Right atrium auricular region (tissue), 2 donors: ENCODE measurements around the gene PSMG1. TPM values are rescaled to one million over a fixed set of nuclear protein-coding genes. Genes with fewer than 3 reads are reported as not detected.

Experiments used
- DNase-seq: peaks from one replicate; pipeline ENCODE4 v3.0.0-alpha.2; 2019; ENCODE audit warnings: low spot score
- H3K27ac ChIP-seq, 2 donors: fragments of 200-600 bp; sonication (generic); 1 replicate in 1 of 2; 2 replicates in 1 of 2; pipeline ENCODE4 v1.5.1; 2016 to 2019
- H3K27me3 ChIP-seq, 2 donors: fragments of 200-600 bp; sonication (generic); one replicate each; pipeline versions ENCODE4 v1.5.1 to v1.6.0; 2017 to 2019
- H3K36me3 ChIP-seq: fragments of 200-600 bp; sonication (generic); one replicate; pipeline ENCODE4 v1.5.1; 2016
- H3K4me1 ChIP-seq, 2 donors: fragments of 200-600 bp; sonication (generic); one replicate each; pipeline versions ENCODE4 v1.5.1 to v1.6.0; 2017 to 2019
- H3K4me3 ChIP-seq, 2 donors: fragments of 200-600 bp; sonication (generic); 1 replicate in 1 of 2; 2 replicates in 1 of 2; pipeline ENCODE4 v1.5.1; 2017 to 2019; ENCODE audit warnings: mild to moderate bottlenecking in 1 of 2, moderate library complexity in 1 of 2
- H3K9me3 ChIP-seq, 2 donors: fragments of 200-600 bp; sonication (generic); one replicate each; pipeline ENCODE4 v1.5.1; 2019
- total RNA-seq, 2 donors: library from RNA; depleted of rRNA; stranded (reverse); fragments of >200 nt; gene quantifications; one replicate each; pipeline ENCODE4 v1.1.0, GENCODE V29; 2016
- TF ChIP-seq, protein P1 (sequence below), 2 donors: fragments of 200-600 bp; sonication (generic); IDR thresholded peaks; one replicate each; pipeline ENCODE4 v1.5.1; 2019; ENCODE audit warnings: antibody characterized with exemption in 2 of 2

The PSMG1 gene
- total RNA-seq, 2 donors from 2014 or later, result 15.5 to 24.4 TPM

DNA sequence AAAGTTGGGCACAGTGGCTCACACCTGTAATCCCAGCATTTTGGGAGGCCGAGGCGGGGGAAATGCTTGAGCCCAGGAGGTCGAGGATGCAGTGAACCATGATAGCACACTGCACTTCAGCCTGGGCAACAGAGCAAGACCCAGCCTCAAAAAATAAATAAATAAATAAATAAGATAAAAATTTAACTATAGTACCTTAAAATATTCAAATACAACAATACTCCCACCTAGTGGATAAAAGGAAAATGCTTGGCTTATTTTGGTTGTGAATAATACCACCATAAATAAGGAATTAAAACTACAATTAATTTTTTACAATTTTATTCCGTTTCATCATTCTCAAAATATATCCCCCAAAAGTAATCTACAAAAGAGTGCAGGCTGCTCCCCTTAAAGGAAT lies 8.1 kb downstream of the PSMG1 start:
- TF ChIP-seq, protein P1, sequence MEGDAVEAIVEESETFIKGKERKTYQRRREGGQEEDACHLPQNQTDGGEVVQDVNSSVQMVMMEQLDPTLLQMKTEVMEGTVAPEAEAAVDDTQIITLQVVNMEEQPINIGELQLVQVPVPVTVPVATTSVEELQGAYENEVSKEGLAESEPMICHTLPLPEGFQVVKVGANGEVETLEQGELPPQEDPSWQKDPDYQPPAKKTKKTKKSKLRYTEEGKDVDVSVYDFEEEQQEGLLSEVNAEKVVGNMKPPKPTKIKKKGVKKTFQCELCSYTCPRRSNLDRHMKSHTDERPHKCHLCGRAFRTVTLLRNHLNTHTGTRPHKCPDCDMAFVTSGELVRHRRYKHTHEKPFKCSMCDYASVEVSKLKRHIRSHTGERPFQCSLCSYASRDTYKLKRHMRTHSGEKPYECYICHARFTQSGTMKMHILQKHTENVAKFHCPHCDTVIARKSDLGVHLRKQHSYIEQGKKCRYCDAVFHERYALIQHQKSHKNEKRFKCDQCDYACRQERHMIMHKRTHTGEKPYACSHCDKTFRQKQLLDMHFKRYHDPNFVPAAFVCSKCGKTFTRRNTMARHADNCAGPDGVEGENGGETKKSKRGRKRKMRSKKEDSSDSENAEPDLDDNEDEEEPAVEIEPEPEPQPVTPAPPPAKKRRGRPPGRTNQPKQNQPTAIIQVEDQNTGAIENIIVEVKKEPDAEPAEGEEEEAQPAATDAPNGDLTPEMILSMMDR (IDR thresholded peaks at IDR 0.05), result peak; percentile 23 to 65
- no peak overlapping the region for H3K4me3 ChIP-seq
- H3K36me3 ChIP-seq, result peaks cover 9% of the 10 kb centered on the region
- no peak for DNase-seq
- H3K27ac ChIP-seq, result no peak overlapping the region
- H3K4me1 ChIP-seq, result no peaks in the 10 kb centered on the region
- no peaks in the 10 kb centered on the region for H3K27me3 ChIP-seq
- no peaks in the 10 kb centered on the region for H3K9me3 ChIP-seq

DNA sequence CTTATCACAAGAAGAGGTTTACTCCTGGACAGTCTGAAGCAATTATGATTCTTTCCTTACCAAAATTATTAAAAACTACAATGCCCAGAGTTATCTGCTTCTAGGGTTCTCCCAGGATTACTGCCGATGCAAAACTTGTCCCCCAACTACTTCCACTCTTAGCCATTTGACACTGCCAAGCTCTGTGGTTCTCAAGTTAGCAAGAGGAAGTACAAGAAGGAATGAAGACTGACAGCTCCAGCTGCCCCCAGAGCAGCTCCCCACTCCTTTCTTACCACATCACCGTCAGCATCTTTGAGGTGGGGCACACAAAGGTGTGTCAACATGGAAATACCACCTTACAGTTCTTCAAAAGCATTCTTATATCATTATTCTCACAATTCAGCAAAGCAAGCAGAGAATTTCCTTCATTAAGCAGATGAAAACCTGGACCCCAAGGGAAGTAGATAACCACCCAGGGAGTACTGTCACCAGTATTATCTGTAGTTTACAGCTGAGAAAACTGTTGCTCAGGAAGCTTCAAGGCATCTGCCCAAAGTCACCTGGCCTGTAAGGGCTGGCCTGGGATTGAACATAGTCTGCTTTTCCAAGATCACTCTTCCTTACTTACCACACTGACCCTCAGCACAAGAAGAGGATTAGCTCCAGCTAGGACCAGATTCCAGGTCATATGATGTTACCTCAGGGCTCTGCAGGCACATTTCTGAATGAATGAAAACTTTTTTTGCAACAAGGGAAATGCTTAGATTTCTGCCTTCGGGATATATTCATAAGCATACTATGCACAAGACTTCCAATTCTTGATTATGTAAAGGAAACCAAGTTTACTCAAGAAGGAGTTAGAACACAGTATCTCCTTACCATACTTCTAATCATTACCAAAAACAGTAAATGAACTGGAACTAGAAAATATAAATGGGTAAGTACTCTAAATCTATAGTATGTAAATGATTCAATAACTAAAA lies 9.3 kb downstream of the PSMG1 start:
- peaks cover 9% of the 10 kb centered on the region for H3K36me3 ChIP-seq
- H3K9me3 ChIP-seq, result no peaks in the 10 kb centered on the region
- no peak for DNase-seq
- H3K27me3 ChIP-seq, result no peaks in the 10 kb centered on the region
- TF ChIP-seq, protein P1 (IDR thresholded peaks at IDR 0.05), result no peak
- no peak overlapping the region for H3K27ac ChIP-seq
- H3K4me1 ChIP-seq, result no peaks in the 10 kb centered on the region
- H3K4me3 ChIP-seq, result no peak overlapping the region

DNA sequence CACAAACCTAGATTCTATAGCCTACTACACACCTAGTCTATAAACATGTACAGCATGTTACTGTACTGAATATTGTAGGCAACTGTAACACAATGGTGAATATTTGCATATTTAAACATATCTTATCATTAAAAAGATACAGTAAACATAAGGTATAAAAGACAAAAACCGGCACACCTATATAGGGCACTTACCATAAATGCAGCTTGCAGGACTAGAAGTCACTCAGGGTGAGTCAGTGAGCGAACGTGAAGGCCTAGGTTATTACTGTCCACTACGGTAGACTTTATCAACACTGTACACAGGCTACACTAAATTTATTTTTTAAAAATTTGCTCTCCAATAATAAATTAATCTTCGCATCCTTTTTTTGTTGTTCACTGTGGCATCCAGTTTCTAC lies 13.3 kb downstream of the PSMG1 start:
- H3K36me3 ChIP-seq, result no peaks in the 10 kb centered on the region
- TF ChIP-seq, protein P1 (IDR thresholded peaks at IDR 0.05), result no peak

DNA sequence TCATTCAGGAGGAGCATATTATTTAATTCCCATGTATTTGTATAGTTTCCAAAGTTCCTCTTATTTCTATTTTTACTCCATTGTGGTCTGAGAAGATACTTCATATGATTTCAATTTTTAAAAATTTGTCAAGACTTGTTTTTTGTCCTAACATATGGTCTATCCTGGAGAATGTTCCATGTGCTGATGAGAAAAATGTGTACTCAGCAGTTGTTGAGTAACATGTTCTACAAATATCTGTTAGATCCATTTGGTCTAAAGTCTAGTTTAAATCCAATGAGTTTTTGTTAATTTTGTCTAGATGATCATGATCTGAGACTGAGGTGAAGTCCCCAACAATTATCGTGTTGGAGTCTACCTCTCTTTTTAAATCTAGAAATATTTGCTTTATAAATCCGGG lies 14.5 kb downstream of the PSMG1 start:
- Histone ChIP-seq H3K9me3 (peaks cover 0 to 13% of the 10 kb centered on the region in 2 donors), H3K27me3 (no peaks in the 10 kb centered on the region), H3K36me3 (no peaks in the 10 kb centered on the region), H3K27ac (no peak overlapping the region), H3K4me1 (no peaks in the 10 kb centered on the region), H3K4me3 (no peak overlapping the region)
- DNase-seq, result no peak
- TF ChIP-seq, protein P1 (IDR thresholded peaks at IDR 0.05), result no peak

More for the DNA sequence above, 13.3 kb downstream of the PSMG1 start:
- Histone ChIP-seq H3K27ac (no peak overlapping the region), H3K27me3 (no peaks in the 10 kb centered on the region), H3K4me1 (no peaks in the 10 kb centered on the region), H3K9me3 (peaks cover 0 to 3% of the 10 kb centered on the region in 2 donors), H3K4me3 (no peak overlapping the region)
- DNase-seq, result no peak

DNA sequence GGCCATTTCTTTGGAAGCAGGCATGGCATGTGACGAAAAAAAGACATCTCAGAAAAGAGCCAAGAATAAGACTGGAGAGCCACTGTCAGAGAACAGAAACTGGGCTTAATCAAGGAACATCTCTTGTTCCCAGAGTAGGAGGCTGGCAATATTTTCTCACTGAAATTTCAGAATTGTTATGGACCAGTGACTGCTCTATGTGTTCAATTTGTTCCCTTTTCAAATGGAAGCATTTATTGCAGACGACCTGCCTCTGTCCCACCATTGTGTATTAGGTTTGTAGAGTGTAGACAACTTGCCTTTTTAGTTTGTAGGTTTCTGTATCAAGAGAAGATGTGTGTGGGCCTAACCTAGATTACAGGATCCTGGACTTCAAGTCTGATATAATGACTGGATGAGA lies 18.7 kb downstream of the PSMG1 start:
- Histone ChIP-seq H3K27ac (no peak overlapping the region), H3K9me3 (peaks cover 0 to 13% of the 10 kb centered on the region in 2 donors), H3K36me3 (no peaks in the 10 kb centered on the region), H3K4me3 (no peak overlapping the region), H3K4me1 (no peaks in the 10 kb centered on the region), H3K27me3 (no peaks in the 10 kb centered on the region)
- TF ChIP-seq, protein P1 (IDR thresholded peaks at IDR 0.05), result no peak
- no peak for DNase-seq
